Mucosa of stomach (tissue), 1 donor: Measurements from ENCODE around the gene ORM1.

Experiments
- H3K27me3 ChIP-seq: one replicate; pipeline ENCODE4 v1.7.0; 2013; ENCODE audit warnings: mild to moderate bottlenecking, low read length; ENCODE audit not compliant: control insufficient read depth, insufficient read depth
- H3K36me3 ChIP-seq: one replicate; pipeline ENCODE4 v1.7.0; 2013; ENCODE audit warnings: low read length; ENCODE audit not compliant: control insufficient read depth, insufficient read depth
- H3K4me1 ChIP-seq: one replicate; pipeline ENCODE4 v1.7.0; 2013; ENCODE audit warnings: mild to moderate bottlenecking, low read length; ENCODE audit not compliant: control insufficient read depth, insufficient read depth
- H3K4me3 ChIP-seq: one replicate; pipeline ENCODE4 v1.7.0; 2013; ENCODE audit warnings: low read length
- H3K9ac ChIP-seq: one replicate; pipeline ENCODE4 v1.7.0; 2013; ENCODE audit warnings: mild to moderate bottlenecking, low read length, moderate library complexity
- H3K9me3 ChIP-seq: one replicate; pipeline ENCODE4 v1.7.0; 2013; ENCODE audit warnings: mild to moderate bottlenecking, low read length, moderate library complexity; ENCODE audit not compliant: control insufficient read depth
- donor health status: Pancreatic carcinoma.

ORM1 gene

DNA sequence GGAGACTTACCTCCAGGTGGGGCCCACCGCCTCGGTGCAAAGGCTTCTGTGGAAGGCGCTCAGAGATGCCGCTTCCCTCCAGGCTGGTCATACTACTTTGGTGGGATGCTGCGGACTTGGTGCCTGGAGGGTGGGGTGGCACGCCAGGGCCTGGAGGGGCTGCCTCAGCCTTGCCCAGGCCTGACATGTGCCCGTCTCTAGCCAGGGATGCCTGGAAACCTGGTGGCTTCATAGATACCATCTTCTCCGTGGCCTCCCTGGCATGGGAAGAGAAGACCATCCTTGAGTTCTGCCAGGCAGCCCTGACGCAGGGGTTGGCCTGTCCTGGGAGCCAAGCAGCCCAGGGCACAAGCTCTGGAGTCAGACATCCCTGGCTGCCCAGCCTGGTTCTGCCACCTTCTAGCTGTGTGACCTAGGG lies 35.0 kb downstream of the ORM1 start:
- Histone ChIP-seq H3K27me3 (no peaks in the 10 kb centered on the region), H3K9ac (no peak overlapping the region), H3K4me1 (no peaks in the 10 kb centered on the region), H3K36me3 (peaks cover 20% of the 10 kb centered on the region), H3K4me3 (no peak overlapping the region), H3K9me3 (no peaks in the 10 kb centered on the region)

GRCh38 chr9:114359801-114360200 lies 36.9 kb downstream of the ORM1 start:
- no peaks in the 10 kb centered on the region for H3K27me3 ChIP-seq
- H3K9ac ChIP-seq = no peak overlapping the region
- H3K4me1 ChIP-seq = no peaks in the 10 kb centered on the region
- H3K9me3 ChIP-seq = no peaks in the 10 kb centered on the region
- no peak overlapping the region for H3K4me3 ChIP-seq
- peaks cover 20% of the 10 kb centered on the region for H3K36me3 ChIP-seq

DNA sequence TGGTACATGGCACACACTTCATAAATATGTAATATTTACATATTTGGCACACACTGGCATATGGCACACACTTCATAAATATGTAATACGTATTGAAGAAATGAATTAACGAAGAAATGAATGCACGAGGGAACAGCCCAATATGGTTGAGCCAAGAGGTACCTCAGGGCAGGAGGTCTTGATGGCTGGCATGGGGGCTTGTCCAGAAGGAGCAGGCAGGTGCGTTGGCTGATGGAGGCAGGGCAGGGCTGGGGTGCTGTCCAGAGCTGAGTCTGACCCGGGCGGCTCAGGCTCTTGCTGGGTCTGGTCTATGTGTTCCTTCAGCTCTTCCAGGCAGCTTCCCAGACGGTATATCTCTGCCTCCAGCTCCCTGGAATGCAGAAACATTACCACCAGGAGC lies 38.6 kb downstream of the ORM1 start:
- Histone ChIP-seq H3K36me3 (peaks cover 20% of the 10 kb centered on the region), H3K9me3 (no peaks in the 10 kb centered on the region), H3K4me3 (no peak overlapping the region), H3K4me1 (no peaks in the 10 kb centered on the region), H3K9ac (no peak overlapping the region), H3K27me3 (no peaks in the 10 kb centered on the region)

DNA sequence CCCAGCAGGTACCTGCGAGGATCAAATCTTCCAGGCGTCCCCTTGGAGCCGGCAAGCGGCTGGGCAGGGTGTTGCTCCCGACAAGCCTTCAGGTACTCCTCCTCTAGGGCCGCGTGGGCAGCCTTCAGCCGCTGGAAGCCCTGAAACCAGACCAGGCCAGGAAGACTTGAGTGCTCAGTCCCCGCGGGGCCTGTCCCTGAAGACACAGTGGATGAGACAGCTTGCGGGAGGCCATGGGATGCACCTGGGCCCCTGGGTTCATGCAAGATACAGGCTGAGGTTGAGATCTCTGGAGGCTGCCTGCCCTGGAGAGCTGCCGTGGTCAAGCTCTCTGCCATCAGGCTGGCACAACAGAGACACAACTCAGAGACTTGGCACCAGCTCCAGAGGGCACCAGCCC lies 39.5 kb downstream of the ORM1 start:
- Histone ChIP-seq H3K9me3 (no peaks in the 10 kb centered on the region), H3K27me3 (no peaks in the 10 kb centered on the region), H3K9ac (no peak overlapping the region), H3K4me3 (no peak overlapping the region), H3K4me1 (no peaks in the 10 kb centered on the region), H3K36me3 (peaks cover 16% of the 10 kb centered on the region)

- Histone ChIP-seq H3K36me3 (peaks cover 14% of the 10 kb centered on the region), H3K27me3 (no peaks in the 10 kb centered on the region), H3K4me3 (no peak overlapping the region), H3K9ac (no peak overlapping the region), H3K9me3 (no peaks in the 10 kb centered on the region), H3K4me1 (no peaks in the 10 kb centered on the region)
These were observed 40.5 kb downstream of the ORM1 start for GRCh38 chr9:114363424-114363823.

- no peak overlapping the region for H3K4me3 ChIP-seq
- no peak overlapping the region for H3K9ac ChIP-seq
- no peaks in the 10 kb centered on the region for H3K4me1 ChIP-seq
- H3K27me3 ChIP-seq = no peaks in the 10 kb centered on the region
- no peaks in the 10 kb centered on the region for H3K9me3 ChIP-seq
- peaks cover 16% of the 10 kb centered on the region for H3K36me3 ChIP-seq
These were observed 41.5 kb downstream of the ORM1 start for GRCh38 chr9:114364134-114365041.

DNA sequence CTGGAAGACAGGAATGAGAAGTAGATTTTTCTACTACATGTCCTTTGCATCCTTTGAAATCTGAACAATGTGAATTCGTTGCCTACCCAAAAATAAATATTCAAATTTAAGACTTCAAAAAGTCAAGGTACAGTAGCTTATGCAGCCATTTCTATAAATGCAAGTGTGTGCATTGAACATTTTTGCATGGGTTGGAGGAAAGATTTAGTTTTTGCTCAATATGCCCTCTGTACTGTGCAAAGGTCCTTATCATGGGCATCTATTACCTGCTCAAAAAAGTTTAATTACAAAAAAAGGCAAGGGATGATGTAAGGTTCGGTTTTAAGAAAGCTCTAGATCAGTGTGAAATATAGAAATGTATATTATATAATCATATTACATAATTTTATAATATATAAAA lies 42.3 kb downstream of the ORM1 start:
- Histone ChIP-seq H3K9ac (no peak overlapping the region), H3K4me3 (no peak overlapping the region), H3K9me3 (no peaks in the 10 kb centered on the region), H3K27me3 (no peaks in the 10 kb centered on the region), H3K36me3 (peaks cover 16% of the 10 kb centered on the region), H3K4me1 (no peaks in the 10 kb centered on the region)

GRCh38 chr9:114366334-114367128 lies 43.6 kb downstream of the ORM1 start:
- no peak overlapping the region for H3K4me3 ChIP-seq
- H3K9me3 ChIP-seq = no peaks in the 10 kb centered on the region
- H3K36me3 ChIP-seq = peaks cover 5% of the 10 kb centered on the region
- H3K4me1 ChIP-seq = no peaks in the 10 kb centered on the region
- no peaks in the 10 kb centered on the region for H3K27me3 ChIP-seq
- no peak overlapping the region for H3K9ac ChIP-seq

GRCh38 chr9:114367366-114367765 lies 44.5 kb downstream of the ORM1 start:
- no peak overlapping the region for H3K4me3 ChIP-seq
- H3K9me3 ChIP-seq = no peaks in the 10 kb centered on the region
- no peaks in the 10 kb centered on the region for H3K27me3 ChIP-seq
- no peak overlapping the region for H3K9ac ChIP-seq
- no peaks in the 10 kb centered on the region for H3K4me1 ChIP-seq
- H3K36me3 ChIP-seq = peaks cover 5% of the 10 kb centered on the region

DNA sequence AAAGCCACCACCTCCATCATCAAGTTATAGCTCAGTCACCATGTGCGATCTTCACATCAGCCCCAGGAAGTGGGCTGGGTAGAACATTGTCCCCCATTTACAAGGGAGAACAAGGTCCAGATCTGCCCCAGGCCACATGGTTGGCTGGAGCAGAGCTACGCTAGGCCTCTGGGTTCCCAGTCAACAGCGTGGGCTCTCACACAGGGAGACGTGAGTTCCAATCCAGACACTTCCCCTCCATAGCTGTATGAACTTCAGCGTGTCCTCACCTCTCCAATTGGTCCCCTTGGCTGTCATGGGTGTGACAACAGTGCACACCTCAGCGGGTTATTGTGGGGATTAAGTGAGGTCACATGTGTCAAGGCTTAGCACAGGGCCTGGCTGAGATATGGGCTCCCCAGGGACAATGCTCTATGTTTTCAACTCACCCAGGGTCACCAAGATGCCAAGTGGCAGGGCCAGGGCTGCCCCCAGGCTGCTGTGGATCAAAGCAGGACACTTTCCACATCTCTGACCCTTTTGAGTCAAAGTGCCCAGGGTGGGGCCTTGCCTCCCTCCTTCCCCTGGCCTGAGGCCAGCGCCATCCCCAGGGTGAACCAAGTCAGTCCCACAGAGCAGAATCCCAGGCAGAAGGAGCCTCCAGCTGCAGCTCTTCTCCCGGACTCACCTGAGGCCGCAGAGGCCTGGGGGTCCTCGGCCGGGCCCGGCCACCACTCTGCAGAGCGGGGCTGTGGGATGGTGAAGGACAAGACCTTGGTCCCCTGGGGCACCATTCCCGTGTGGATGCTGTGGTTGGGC lies 45.1 kb downstream of the ORM1 start:
- Histone ChIP-seq H3K4me3 (no peak overlapping the region), H3K27me3 (no peaks in the 10 kb centered on the region), H3K9ac (no peak overlapping the region), H3K4me1 (no peaks in the 10 kb centered on the region), H3K9me3 (no peaks in the 10 kb centered on the region), H3K36me3 (peaks cover 5% of the 10 kb centered on the region)

DNA sequence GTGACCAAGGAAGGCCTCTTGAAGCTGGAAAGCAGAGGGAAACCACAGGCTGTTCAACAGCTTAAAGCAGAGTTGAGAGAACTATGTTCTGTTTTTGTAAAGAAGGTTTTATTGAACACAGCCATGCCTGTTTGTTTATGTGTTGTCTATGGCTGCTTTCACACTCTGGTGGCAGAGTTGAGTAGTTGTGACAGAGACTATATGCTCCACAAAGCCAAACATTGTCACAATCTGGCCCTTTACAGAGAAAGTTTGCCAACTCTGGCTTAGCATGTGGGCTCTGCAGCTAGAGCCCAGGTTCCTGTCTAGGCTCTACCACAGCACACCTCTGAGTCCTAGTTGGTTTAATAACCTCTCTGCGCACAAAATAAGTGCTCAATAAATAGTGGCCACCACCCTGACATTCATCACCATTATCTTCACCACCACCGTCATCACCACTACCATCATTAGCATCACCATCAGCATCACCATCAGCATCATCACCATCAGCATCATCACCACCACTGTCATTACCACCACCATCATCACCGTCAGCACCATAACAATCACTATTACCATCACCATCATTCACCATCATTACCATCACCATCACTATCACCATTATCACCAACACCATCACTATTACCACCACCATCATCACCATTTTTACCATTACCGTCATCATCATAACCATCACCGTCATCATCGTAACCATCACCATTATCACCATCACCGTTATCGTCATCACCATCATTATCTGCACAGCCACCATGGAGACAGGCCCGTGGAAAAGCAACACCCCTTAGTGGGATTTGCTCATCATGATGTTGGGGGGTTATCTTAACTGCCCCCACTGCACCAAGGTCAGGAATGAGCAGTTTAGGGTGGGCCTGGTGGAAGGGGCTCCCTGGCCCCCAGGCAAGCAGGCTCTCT lies 46.6 kb downstream of the ORM1 start:
- H3K4me1 ChIP-seq = no peaks in the 10 kb centered on the region
- no peak overlapping the region for H3K9ac ChIP-seq
- no peaks in the 10 kb centered on the region for H3K27me3 ChIP-seq
- H3K36me3 ChIP-seq = peaks cover 5% of the 10 kb centered on the region
- no peaks in the 10 kb centered on the region for H3K9me3 ChIP-seq
- no peak overlapping the region for H3K4me3 ChIP-seq
